ENCODE results near the gene ELL2.

Gene ELL2

DNA sequence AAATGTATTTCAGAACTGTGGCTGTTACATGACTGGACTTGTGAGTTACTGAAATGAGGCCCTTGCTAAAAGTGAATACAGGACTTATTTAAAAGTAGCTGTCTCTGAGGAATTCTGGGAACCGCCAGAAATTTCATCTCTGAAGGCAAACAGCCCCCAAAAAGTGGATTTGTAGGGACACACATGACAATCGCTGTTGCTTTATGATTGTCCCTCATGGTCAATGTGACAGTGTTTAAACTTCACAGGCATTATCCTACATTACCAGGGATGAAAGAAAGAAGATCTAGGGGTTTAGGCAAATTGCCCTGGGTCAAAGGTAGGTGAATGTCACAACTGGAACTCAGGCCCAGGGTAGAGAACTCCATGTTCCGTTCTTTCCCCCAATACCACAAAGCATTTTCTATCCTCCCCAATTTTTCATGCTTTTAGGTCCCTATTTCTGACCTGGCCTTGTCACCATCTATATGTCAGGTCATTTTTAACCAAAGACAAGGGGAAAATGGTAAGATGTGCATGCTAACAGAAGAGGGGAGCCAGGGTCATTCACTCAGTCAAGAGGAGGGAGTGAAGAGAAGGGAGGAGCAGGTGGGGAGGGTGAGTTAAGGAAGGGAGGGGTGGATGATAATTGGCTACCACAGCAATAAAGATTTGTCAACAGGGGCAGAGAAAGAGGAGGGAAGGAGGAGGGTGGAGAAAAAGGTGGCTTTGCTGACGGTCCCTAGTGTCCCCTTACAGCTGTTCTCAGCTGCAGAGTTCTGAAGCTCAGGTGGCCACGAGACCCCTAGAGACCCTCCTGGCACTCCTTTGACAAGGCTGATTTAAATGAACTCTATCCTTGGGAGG, 81.3 kb downstream of the ELL2 start:
- DNase-seq (ENCODE audit: low read depth in 2 of 2), result no peak

DNA sequence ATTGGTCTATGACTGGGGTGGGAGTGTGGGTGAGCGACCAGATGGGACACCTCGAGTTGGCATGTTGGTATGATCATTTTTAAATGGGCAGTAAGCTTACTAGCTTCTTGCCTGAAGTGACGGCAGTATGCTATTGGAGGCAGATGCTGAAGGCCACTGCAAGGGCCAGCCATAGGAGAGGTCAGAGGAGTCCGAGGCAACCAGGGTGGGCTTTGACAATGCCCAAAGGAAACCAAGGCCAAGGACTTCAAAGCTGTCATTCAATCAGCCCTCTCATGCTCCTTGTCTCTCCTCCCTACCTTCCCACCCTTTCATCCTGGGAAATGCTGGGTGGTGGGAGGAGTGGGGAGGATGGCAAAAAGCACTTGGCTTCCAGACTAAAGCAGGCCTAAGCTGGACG, 82.0 kb downstream of the ELL2 start:
- DNase-seq (ENCODE audit: low read depth in 2 of 2), result no peak

DNA sequence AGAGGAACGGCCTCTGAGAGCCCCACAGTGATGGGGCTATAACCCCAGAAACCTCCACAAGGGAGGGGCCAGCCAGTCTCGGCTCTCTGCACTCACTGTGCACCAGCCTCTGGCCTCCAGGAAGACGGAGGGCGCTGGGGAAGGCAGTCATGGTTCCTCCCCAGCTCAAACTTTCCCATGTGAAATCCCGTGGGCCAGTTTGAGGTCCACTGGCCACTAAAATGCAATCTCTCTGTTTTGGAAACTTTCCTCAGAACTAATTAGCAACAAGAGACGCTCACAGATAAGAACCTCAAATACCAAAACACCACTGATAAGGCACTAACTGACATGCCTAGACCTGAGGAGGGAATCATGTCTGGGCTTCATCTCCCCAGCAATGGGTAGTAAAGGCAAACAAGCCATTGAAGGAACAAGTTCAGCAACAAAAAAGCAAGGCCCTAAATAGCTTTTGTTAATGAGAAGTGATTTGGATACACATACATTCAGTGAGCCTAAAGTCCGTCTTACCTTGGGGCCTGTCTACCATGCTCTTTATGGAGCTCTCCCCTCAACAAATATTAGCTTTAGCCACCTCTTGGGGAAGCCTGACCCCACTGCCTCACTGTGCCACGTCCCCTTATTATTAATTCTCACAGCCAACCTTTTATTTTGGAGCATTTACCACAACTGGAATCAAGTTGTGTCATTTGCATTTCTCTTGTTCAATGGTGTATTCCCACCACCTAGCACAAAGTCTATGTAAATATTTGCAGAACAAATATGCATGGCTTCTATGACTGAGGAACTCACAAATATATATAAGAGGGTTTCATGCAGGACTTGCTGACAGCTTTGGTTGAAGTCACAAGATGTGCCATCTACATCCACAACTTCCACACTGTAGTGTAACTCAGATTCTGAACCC, 83.0 kb downstream of the ELL2 start:
- no peak for DNase-seq (ENCODE audit: low read depth in 2 of 2)

DNA sequence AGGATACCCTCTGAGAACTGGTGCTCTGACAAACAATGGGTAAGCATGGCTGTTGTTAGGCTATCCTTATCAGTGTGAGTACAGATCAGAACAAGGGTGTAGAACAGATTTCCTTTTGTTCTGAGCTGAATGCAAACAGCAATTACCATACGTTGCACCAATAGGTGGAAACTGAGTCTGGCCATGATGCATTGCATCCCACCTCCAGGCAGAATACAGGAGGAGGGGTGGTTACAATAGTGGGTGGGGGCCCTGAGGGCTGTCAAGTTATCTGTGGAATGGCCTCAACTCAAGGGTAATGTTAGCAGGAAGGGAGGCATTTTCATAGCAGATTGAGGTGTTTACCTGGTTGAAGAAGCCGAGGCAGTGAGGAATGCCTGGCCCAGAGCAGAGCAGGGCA, 84.9 kb downstream of the ELL2 start:
- no peak for DNase-seq (ENCODE audit: low read depth in 2 of 2)

GRCh38 chr5:95874246-95874645, 87.4 kb downstream of the ELL2 start:
- no peak for DNase-seq (ENCODE audit: low read depth in 2 of 2)

DNA sequence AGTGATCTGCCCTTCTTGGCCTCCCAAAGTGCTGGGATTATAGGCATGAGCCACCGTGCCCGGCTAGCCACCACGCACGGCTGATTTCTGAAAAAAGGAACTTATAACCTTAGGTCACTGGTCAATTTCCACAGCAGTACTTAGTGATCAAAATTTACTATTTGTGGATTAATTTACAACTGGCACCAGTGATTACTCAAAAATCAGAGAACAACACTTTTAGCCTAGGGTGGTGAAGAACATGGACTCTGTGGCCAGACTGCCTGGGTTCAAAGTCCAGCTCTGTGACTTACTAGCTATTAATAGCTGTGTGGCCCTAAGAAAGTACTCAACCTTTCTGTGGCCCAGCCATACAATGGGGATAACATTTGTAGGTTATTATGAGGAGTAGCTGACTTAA, 88.3 kb downstream of the ELL2 start:
- no peak for DNase-seq (ENCODE audit: low read depth in 2 of 2)

GRCh38 chr5:95872346-95873268, 89.0 kb downstream of the ELL2 start:
- no peak for DNase-seq (ENCODE audit: low read depth in 2 of 2)

DNA sequence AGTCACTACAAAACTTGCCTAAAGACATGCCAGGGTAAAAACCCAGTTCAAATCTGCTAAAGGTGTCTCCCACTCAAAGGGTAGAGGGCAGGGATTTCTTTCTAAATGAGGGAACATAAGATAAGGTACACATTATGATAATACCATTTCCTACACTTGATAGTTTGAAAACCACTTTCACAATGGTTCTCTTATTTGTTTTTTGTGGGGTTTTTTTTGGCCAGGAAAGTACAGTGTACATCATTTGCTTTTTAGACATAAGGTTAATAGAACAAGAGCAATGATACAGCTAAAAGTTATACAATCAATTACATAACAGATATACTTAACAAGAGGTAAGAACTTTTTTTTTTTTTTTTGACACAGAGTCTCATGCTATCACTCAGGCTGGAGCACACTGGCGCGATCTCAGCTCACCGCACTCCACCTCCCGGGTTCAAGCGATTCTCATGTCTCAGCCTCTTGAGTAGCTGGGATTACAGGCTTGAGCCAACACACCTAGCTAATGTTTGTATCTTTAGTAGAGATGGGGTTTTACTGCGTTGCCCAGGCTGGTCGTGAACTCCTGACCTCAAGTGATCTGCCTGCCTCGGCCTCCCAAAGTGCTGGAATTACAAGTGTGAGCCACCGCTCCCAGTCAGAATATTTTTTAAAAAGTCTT, 90.4 kb downstream of the ELL2 start:
- no peak for DNase-seq (ENCODE audit: low read depth in 2 of 2)

DNA sequence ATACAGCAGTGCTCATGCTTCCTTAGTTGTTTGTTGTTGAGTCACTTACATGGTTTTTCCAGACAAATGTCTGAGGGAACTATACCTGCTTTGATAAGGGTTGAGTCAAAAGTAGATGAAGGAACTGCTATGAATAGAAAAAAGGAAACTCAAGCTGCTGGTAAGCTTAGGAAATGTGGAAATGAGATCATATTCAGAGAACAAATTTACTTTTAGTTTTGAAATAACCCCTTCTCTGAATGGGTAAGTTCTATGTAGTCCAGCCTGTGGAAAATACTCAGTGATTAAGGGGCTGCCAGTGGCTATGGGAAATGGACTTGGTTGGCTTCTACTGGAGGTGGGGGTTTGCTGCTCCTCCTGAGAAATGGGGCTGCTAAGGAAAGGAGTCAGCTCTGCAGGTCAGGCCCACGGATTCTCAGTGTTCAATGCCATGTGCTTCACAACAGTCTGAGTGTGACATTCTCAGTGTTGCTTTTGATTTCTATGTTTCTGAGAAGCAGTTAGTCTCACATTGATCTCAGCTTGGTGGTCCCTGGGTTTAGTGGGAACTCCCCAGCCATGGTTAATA, 91.5 kb downstream of the ELL2 start:
- peak; percentile 39 to 49 for DNase-seq (ENCODE audit: low read depth in 2 of 2)

GRCh38 chr5:95869173-95869855, 92.3 kb downstream of the ELL2 start:
- peak in 1 of 2 donors; percentile 35 for DNase-seq (ENCODE audit: low read depth in 2 of 2)

GRCh38 chr5:95868136-95868535, 93.5 kb downstream of the ELL2 start:
- no peak for DNase-seq (ENCODE audit: low read depth in 2 of 2)

- DNase-seq (ENCODE audit: low read depth in 2 of 2), result no peak
Observed at GRCh38 chr5:95866435-95867040, 95.1 kb downstream of the ELL2 start.

DNA sequence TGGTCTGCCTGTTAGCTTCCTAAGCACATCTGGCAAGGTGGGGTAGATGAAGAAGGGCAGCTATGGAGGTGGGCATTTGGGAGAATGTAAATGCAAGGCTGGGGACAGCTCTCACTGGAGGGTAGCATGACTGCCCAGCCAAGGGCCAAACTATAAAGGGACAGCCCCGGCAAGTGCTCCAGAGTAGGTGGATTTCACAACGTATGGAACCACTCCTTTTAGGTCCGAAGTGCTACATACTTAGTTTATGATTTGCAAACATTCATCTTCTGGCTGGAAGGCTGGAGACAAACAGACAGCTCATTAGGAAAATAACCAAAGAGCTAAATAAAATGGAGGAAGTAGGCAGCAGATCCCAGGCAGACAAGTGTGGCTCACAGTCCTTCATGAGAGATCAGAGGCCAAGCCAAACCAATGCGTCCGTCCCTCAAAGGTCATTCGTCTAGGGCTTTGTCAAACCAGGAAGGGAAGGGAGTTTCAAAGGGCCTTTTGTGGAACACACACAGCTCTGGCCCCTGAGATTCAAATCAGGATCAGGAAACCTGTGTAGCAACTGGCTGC, 96.6 kb downstream of the ELL2 start:
- DNase-seq (ENCODE audit: low read depth in 2 of 2), result no peak

GRCh38 chr5:95864456-95864855, 97.2 kb downstream of the ELL2 start:
- no peak for DNase-seq (ENCODE audit: low read depth in 2 of 2)

DNA sequence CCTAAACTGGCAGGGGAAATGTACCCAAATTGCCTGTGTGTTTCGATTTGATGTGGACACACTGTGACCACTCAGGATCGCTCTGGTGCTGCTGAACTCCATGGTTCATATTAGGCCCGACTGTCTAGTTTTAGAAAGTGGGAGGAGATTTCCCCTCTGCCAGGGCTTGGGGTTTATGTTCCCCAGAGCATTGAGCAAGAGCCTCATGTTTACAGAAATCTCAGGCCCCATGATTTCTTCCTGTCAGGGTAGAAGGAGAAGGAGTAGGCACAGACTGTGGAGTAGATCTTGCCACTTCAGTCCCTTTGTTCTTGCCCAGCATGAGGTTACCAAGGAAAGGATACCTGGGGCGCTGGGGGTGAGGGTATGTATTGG, 98.3 kb downstream of the ELL2 start:
- no peak for DNase-seq (ENCODE audit: low read depth in 2 of 2)

DNA sequence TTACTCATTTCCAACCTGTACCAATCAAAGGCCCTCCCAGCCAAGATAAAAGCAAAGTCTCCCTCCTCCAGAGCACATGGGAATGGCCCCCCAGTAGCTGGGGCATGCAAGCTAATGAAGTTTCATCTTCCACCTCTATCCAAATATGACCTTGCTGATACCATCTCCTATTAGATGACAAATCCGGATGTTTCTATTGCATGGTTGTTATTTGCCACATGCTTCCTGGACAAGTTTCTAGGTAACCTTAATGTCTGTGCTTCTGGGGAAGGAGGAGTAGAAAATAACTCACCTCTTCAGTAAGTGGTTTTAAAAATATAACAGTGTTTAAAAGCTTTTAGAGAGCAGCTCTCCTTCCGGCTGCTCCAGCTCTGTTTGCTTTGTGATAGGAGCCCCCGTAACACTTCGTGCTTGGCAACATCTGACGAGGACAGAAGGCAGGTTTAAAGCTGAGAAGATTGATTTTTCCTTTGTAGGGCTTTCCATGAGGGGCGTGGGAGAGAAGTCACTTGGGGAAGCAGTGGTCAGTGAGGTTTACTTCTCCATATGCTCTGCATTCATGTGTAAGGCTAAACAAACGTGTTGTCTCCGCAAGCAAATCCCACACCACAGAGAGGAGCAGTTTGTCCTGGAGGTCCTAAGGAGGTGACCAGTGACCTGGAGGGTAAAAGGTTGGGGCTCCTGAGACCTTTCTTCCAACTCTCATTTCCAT, 98.8 kb downstream of the ELL2 start:
- no peak for DNase-seq (ENCODE audit: low read depth in 2 of 2)

DNA sequence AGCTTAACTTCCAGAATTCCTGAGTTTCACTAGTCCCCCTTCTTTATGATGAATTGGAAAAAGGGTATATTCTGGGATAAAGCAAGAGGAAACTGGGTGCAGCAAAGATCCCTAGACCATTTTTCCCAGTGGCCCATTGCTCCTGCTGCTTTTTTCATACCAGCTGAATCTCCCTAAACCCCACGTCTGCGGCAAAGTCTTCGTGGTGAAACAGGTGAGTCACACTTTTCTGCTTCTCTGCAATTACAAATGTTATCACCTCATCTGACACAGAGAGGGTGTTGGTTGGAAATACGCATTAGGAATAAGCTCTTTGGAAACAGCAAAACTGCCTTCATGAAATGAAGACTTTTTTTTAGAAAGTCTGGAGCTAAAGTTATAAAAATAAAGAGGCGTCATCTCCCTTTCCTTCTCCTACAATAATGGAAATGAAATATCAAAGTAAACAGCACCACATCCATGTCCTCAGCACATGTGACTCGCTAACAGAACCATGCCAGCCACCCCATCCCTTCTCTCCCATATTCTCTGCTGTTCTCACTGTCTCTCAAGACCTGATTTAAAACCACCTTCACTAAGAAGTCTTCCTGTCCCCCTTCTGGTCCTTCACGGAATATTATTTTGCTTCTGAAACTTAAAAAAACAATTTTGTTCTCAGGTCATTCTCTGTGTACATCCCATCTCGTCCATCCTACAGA, 99.6 kb downstream of the ELL2 start:
- no peak for DNase-seq (ENCODE audit: low read depth in 2 of 2)

- peak in 1 of 2 donors; percentile 22 for DNase-seq (ENCODE audit: low read depth in 2 of 2)
Observed at GRCh38 chr5:95861221-95861863, 100.3 kb downstream of the ELL2 start.

All from stimulated activated CD4-positive, alpha-beta T cell treated with anti-CD3 and anti-CD28 coated beads, Interleukin-4, amount 100 ng/mL, for 48 hours (primary cell).